Smooth muscle cell (in vitro differentiated cells): Measurements from ENCODE around the gene PGBD5. TPM values are rescaled to one million over a fixed set of nuclear protein-coding genes. Genes with fewer than 3 reads are reported as not detected.

Source experiments
- DNase-seq: peaks from one replicate; lab custom pipeline; 2025; ENCODE audit not compliant: unreplicated experiment; lab: John Stamatoyannopoulos, UW
- H2AFZ ChIP-seq: fragments of 200-600 bp; sonication (generic); 2 replicates; pipeline ENCODE4 v1.6.0; 2016; ENCODE audit warnings: antibody characterized with exemption, low read depth, mild to moderate bottlenecking
- H3F3A ChIP-seq: fragments of 200-600 bp; sonication (generic); 2 replicates; pipeline ENCODE4 v1.6.0; 2017; ENCODE audit warnings: antibody characterized with exemption, low read depth
- H3K27ac ChIP-seq: fragments of 200-600 bp; sonication (generic); 2 replicates; pipeline ENCODE4 v1.5.1; 2016; ENCODE audit warnings: low read depth, mild to moderate bottlenecking
- H3K27me3 ChIP-seq: fragments of 200-600 bp; sonication (generic); 2 replicates; pipeline ENCODE4 v1.6.1; 2016; ENCODE audit warnings: low read depth, mild to moderate bottlenecking
- H3K36me3 ChIP-seq: fragments of 200-600 bp; sonication (generic); 2 replicates; pipeline ENCODE4 v1.5.1; 2016; ENCODE audit warnings: low read depth
- H3K4me1 ChIP-seq: fragments of 200-600 bp; sonication (generic); 2 replicates; pipeline ENCODE4 v1.5.1; 2016; ENCODE audit warnings: low read depth
- H3K4me2 ChIP-seq: fragments of 200-600 bp; sonication (generic); 2 replicates; pipeline ENCODE4 v1.6.0; 2016; ENCODE audit warnings: mild to moderate bottlenecking
- H3K4me3 ChIP-seq: fragments of 200-600 bp; sonication (generic); 2 replicates; pipeline ENCODE4 v1.5.1; 2016; ENCODE audit warnings: mild to moderate bottlenecking
- H3K79me2 ChIP-seq: fragments of 200-600 bp; sonication (generic); 2 replicates; pipeline ENCODE4 v1.6.0; 2016; ENCODE audit warnings: low read depth, mild to moderate bottlenecking
- H3K9ac ChIP-seq: fragments of 200-600 bp; sonication (generic); 2 replicates; pipeline ENCODE4 v1.6.0; 2016; ENCODE audit warnings: low read depth
- H3K9me3 ChIP-seq: fragments of 200-600 bp; sonication (generic); replicated peaks from 2 replicates; pipeline ENCODE4 v1.5.1; 2016; ENCODE audit warnings: low read depth
- H4K20me1 ChIP-seq: fragments of 200-600 bp; sonication (generic); 2 replicates; pipeline ENCODE4 v1.6.0; 2016; ENCODE audit warnings: low read depth
- CTCF ChIP-seq: fragments of 200-600 bp; sonication (generic); IDR thresholded peaks from 2 replicates; pipeline ENCODE4 v1.5.1; 2017; ENCODE audit warnings: borderline replicate concordance, mild to moderate bottlenecking, antibody characterized with exemption; ENCODE audit not compliant: insufficient read depth, poor library complexity, severe bottlenecking
- WGBS: methylation state at CpG from one replicate; pipeline ENCODE4 v1.1.7; 2016; ENCODE audit warnings: low lambda C conversion rate; 5-methylcytosine and 5-hydroxymethylcytosine counted together
- polyA plus RNA-seq: library from polyadenylated mRNA; unstranded; fragments of >200 nt; fragmentation: Nextera tagmentation; extraction: Ambion mirVana; gene quantifications from 2 replicates; pipeline ENCODE4 v1.2.1, GENCODE V29; 2016
- total RNA-seq: library from RNA; depleted of rRNA; stranded (reverse); fragments of >200 nt; gene quantifications from 2 replicates; pipeline ENCODE4 v1.2.3, GENCODE V29; 2014

Gene PGBD5
- total and polyA plus RNA-seq, 2 experiments from 2014 or later = 0.83 to 0.94 TPM

GRCh38 chr1:230287674-230288315, 138.3 kb downstream of the PGBD5 start:
- 84% methylated on average over 17 of the region's 17 CpGs for WGBS

GRCh38 chr1:230286890-230287269, 139.3 kb downstream of the PGBD5 start:
- no peaks in the 10 kb centered on the region for H3K36me3 ChIP-seq
- no peaks in the 10 kb centered on the region for H3K79me2 ChIP-seq
- H3F3A ChIP-seq = no peaks in the 10 kb centered on the region
- no peaks in the 10 kb centered on the region for H3K9me3 ChIP-seq
- no peaks in the 10 kb centered on the region for H4K20me1 ChIP-seq
- H3K27ac ChIP-seq = no peak overlapping the region
- H3K27me3 ChIP-seq = peaks cover 19% of the 10 kb centered on the region
- no peak overlapping the region for H3K4me2 ChIP-seq
- H2AFZ ChIP-seq = no peak overlapping the region
- TF ChIP-seq CTCF = no peak
- no peak for DNase-seq
- H3K4me1 ChIP-seq = no peaks in the 10 kb centered on the region
- no peak overlapping the region for H3K9ac ChIP-seq
- H3K4me3 ChIP-seq = no peak overlapping the region
- WGBS = 89% methylated on average over 10 of the region's 10 CpGs

More at GRCh38 chr1:230287674-230288315, 138.3 kb downstream of the PGBD5 start:
- Histone ChIP-seq H3K4me3 (no peak overlapping the region), H3K36me3 (no peaks in the 10 kb centered on the region), H3K9ac (no peak overlapping the region), H4K20me1 (no peaks in the 10 kb centered on the region), H3F3A (no peaks in the 10 kb centered on the region), H3K9me3 (no peaks in the 10 kb centered on the region), H3K79me2 (no peaks in the 10 kb centered on the region), H3K4me2 (no peak overlapping the region), H3K27ac (no peak overlapping the region), H3K4me1 (no peaks in the 10 kb centered on the region), H2AFZ (no peak overlapping the region), H3K27me3 (peaks cover 28% of the 10 kb centered on the region)
- DNase-seq = no peak
- TF ChIP-seq CTCF = no peak

- H3K4me1 ChIP-seq = no peaks in the 10 kb centered on the region
- DNase-seq = no peak
- peaks cover 13% of the 10 kb centered on the region for H3K27me3 ChIP-seq
- no peak overlapping the region for H3K4me2 ChIP-seq
- H3K9me3 ChIP-seq = no peaks in the 10 kb centered on the region
- H3K27ac ChIP-seq = no peak overlapping the region
- WGBS = 86% methylated on average over 21 of the region's 21 CpGs
- no peak overlapping the region for H2AFZ ChIP-seq
- H3K9ac ChIP-seq = no peak overlapping the region
- H3K79me2 ChIP-seq = no peaks in the 10 kb centered on the region
- no peak overlapping the region for H3K4me3 ChIP-seq
- no peaks in the 10 kb centered on the region for H4K20me1 ChIP-seq
- H3K36me3 ChIP-seq = no peaks in the 10 kb centered on the region
- TF ChIP-seq CTCF = no peak
- no peaks in the 10 kb centered on the region for H3F3A ChIP-seq
These were observed 139.8 kb downstream of the PGBD5 start for GRCh38 chr1:230286166-230286889.
